Activated CD8-positive, alpha-beta T cell treated with anti-CD3 and anti-CD28 coated beads, Interleukin-2, amount 10 ng/mL, durations not matched to agents 7 days and 5 days (primary cell): Measurements from ENCODE around the gene CDK6. TPM values are rescaled to one million over a fixed set of nuclear protein-coding genes. Genes with fewer than 3 reads are reported as not detected.

Experiments
- ATAC-seq: fragments of 150-1000 bp; cut with Tn5 transposase; one replicate; pipeline ENCODE4 v1.10.0; 2021; ENCODE audit warnings: moderate library complexity
- CTCF ChIA-PET: fragments of 350-600 bp; sonication (Branson Sonifier 250); formaldehyde crosslinking; loops from one replicate; lab custom pipeline; 2021; ENCODE audit warnings: antibody characterized with exemption; lab: Charles Lee
- POLR2A ChIA-PET: fragments of 350-600 bp; sonication (Branson Sonifier 250); formaldehyde crosslinking; loops from one replicate; lab custom pipeline; 2021; ENCODE audit warnings: antibody characterized with exemption; lab: Charles Lee
- DNase-seq: peaks from one replicate; pipeline ENCODE4 v3.0.0-alpha.2; 2020
- H3K27ac Mint-ChIP-seq: one replicate; pipeline ENCODE4 v1.8.0; 2021; ENCODE audit warnings: mild to moderate bottlenecking, mixed read lengths
- H3K27me3 Mint-ChIP-seq: one replicate; pipeline ENCODE4 v1.8.0; 2021; ENCODE audit warnings: low read depth, mixed read lengths
- H3K36me3 Mint-ChIP-seq: one replicate; pipeline ENCODE4 v1.8.0; 2021; ENCODE audit warnings: low read depth, mixed read lengths
- H3K4me1 Mint-ChIP-seq: one replicate; pipeline ENCODE4 v1.8.0; 2021; ENCODE audit warnings: low read depth, mixed read lengths
- H3K4me3 Mint-ChIP-seq: one replicate; pipeline ENCODE4 v1.8.0; 2021; ENCODE audit warnings: mild to moderate bottlenecking, mixed read lengths
- H3K9me3 Mint-ChIP-seq: one replicate; pipeline ENCODE4 v1.8.0; 2022; ENCODE audit warnings: mixed read lengths; ENCODE audit not compliant: insufficient read depth
- total RNA-seq, 2 experiments: library from RNA; stranded (reverse); gene quantifications; one replicate each; pipeline ENCODE4 v1.2.3, GENCODE V29; 2021

Gene CDK6
- total RNA-seq, 2 experiments from 2014 or later: 159 to 160 TPM

- Mint-ChIP-seq H3K27ac (peak overlapping the region; percentile 94), H3K36me3 (peaks cover 67% of the 10 kb centered on the region), H3K9me3 (no peaks in the 10 kb centered on the region), H3K4me1 (peaks cover 54% of the 10 kb centered on the region), H3K4me3 (peak overlapping the region; percentile 82), H3K27me3 (no peaks in the 10 kb centered on the region)
- DNase-seq: no peak
- ChIA-PET CTCF (interaction anchor here (0.9 to 1.7 kb wide), 3 partner anchors 8 to 116 kb away, joined by 3 to 5 read pairs (median 4); no protein-coding TSS in a partner anchor), POLR2A (interaction anchor here (1.6 kb wide), 1 partner anchor 116 kb away, joined by 8 read pairs; no protein-coding TSS in a partner anchor)
- no peak for ATAC-seq
Measured at GRCh38 chr7:92716825-92717580, 119.4 kb downstream of the CDK6 start.

DNA sequence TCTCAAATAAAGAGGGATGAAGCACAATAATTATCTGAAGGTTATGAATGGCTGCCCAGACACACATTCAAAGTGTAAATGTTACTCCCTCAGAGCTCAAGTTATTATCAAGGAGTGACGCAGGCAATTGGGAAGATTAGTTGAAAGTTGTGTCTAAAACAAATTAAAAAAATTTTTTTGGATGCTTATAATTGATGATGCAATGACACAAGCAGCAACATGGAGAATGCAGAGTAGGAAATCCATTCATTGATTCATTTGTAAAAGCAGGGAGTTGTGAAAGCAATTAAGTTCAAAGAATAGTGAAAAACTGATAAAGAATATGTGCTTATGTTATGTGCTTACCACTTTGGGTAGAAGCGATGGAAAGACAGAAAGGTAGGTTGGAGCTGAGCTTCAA is 120.4 kb downstream of the CDK6 start:
- H3K36me3 Mint-ChIP-seq: peaks cover 61% of the 10 kb centered on the region
- ChIA-PET POLR2A (no interaction called here), CTCF (interaction anchor here (0.8 to 1.3 kb wide), 6 partner anchors 9 to 117 kb away, joined by 3 to 5 read pairs (median 3); no protein-coding TSS in a partner anchor)
- no peaks in the 10 kb centered on the region for H3K9me3 Mint-ChIP-seq
- peaks cover 54% of the 10 kb centered on the region for H3K4me1 Mint-ChIP-seq
- no peak overlapping the region for H3K27ac Mint-ChIP-seq
- ATAC-seq (no peak), DNase-seq (no peak)
- H3K27me3 Mint-ChIP-seq: no peaks in the 10 kb centered on the region
- no peak overlapping the region for H3K4me3 Mint-ChIP-seq

GRCh38 chr7:92714767-92715166 is 121.6 kb downstream of the CDK6 start:
- CTCF ChIA-PET: interaction anchor here (2.2 kb wide), 1 partner anchor 118 kb away, joined by 8 read pairs; no protein-coding TSS in a partner anchor
- H3K27ac Mint-ChIP-seq: no peak overlapping the region
- no peaks in the 10 kb centered on the region for H3K27me3 Mint-ChIP-seq
- peaks cover 49% of the 10 kb centered on the region for H3K4me1 Mint-ChIP-seq
- DNase-seq (no peak), ATAC-seq (no peak)
- no peak overlapping the region for H3K4me3 Mint-ChIP-seq
- H3K9me3 Mint-ChIP-seq: no peaks in the 10 kb centered on the region
- H3K36me3 Mint-ChIP-seq: peaks cover 65% of the 10 kb centered on the region
- POLR2A ChIA-PET: interaction anchor here (0.6 kb wide), 1 partner anchor 116 kb away, joined by 4 read pairs; no protein-coding TSS in a partner anchor

- no peaks in the 10 kb centered on the region for H3K27me3 Mint-ChIP-seq
- CTCF ChIA-PET: interaction anchor here (2.2 kb wide), 1 partner anchor 119 kb away, joined by 8 read pairs; no protein-coding TSS in a partner anchor
- no peak overlapping the region for H3K4me3 Mint-ChIP-seq
- no peaks in the 10 kb centered on the region for H3K9me3 Mint-ChIP-seq
- H3K27ac Mint-ChIP-seq: peak overlapping the region; percentile 14
- no peak for DNase-seq
- peaks cover 60% of the 10 kb centered on the region for H3K36me3 Mint-ChIP-seq
- no peak for ATAC-seq
- H3K4me1 Mint-ChIP-seq: peaks cover 44% of the 10 kb centered on the region
- POLR2A ChIA-PET: interaction anchor here (0.6 kb wide), 1 partner anchor 117 kb away, joined by 4 read pairs; no protein-coding TSS in a partner anchor
Measured at GRCh38 chr7:92714280-92714679, 122.1 kb downstream of the CDK6 start.

GRCh38 chr7:92709912-92710311 is 126.5 kb downstream of the CDK6 start:
- H3K27me3 Mint-ChIP-seq: no peaks in the 10 kb centered on the region
- H3K4me3 Mint-ChIP-seq: no peak overlapping the region
- H3K9me3 Mint-ChIP-seq: peaks cover 6% of the 10 kb centered on the region
- H3K27ac Mint-ChIP-seq: no peak overlapping the region
- DNase-seq: no peak
- POLR2A ChIA-PET: interaction anchor here (1.4 kb wide), 1 partner anchor 8 kb away, joined by 4 read pairs; no protein-coding TSS in a partner anchor
- peaks cover 20% of the 10 kb centered on the region for H3K4me1 Mint-ChIP-seq
- H3K36me3 Mint-ChIP-seq: peaks cover 53% of the 10 kb centered on the region
- CTCF ChIA-PET: interaction anchor here (1.0 to 1.1 kb wide), 2 partner anchors 8 to 14 kb away, joined by 4 to 5 read pairs; no protein-coding TSS in a partner anchor
- no peak for ATAC-seq

DNA sequence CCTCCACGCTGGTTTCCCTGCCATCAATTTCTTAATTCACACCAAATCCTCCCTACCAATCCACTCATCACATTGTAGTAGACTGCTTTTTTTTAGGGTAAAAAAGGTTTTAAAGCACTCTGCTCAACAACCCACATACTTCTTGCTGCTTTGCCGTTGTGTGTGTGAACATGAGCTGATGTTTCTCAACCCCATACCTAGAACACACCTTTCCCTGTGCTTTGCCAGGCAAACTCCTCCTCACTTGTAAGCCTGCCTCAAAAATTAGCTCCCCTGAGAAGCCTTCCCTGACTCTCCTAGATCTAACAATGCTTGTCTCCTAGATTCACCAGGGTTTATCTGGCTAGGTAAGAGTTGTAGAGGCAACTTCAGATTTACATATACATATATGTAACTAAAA is 127.2 kb downstream of the CDK6 start:
- ChIA-PET CTCF (interaction anchor here (1.0 to 1.1 kb wide), 2 partner anchors 9 to 13 kb away, joined by 4 to 5 read pairs; no protein-coding TSS in a partner anchor), POLR2A (interaction anchor here (1.4 kb wide), 1 partner anchor 9 kb away, joined by 4 read pairs; no protein-coding TSS in a partner anchor)
- Mint-ChIP-seq H3K36me3 (peaks cover 54% of the 10 kb centered on the region), H3K4me3 (no peak overlapping the region), H3K27me3 (no peaks in the 10 kb centered on the region), H3K4me1 (peaks cover 17% of the 10 kb centered on the region), H3K27ac (no peak overlapping the region), H3K9me3 (peaks cover 7% of the 10 kb centered on the region)
- ATAC-seq (no peak), DNase-seq (no peak)

GRCh38 chr7:92708111-92709042 is 128.0 kb downstream of the CDK6 start:
- no peak overlapping the region for H3K27ac Mint-ChIP-seq
- no peaks in the 10 kb centered on the region for H3K27me3 Mint-ChIP-seq

GRCh38 chr7:92707435-92707834 is 128.9 kb downstream of the CDK6 start:
- Mint-ChIP-seq H3K4me1 (peaks cover 12% of the 10 kb centered on the region), H3K9me3 (peaks cover 7% of the 10 kb centered on the region), H3K27ac (no peak overlapping the region), H3K27me3 (no peaks in the 10 kb centered on the region), H3K36me3 (peaks cover 60% of the 10 kb centered on the region), H3K4me3 (no peak overlapping the region)
- ATAC-seq (no peak), DNase-seq (no peak)
- ChIA-PET CTCF (no interaction called here), POLR2A (no interaction called here)

More at GRCh38 chr7:92708111-92709042, 128.0 kb downstream of the CDK6 start:
- Mint-ChIP-seq H3K9me3 (peaks cover 7% of the 10 kb centered on the region), H3K36me3 (peaks cover 53% of the 10 kb centered on the region), H3K4me3 (no peak overlapping the region), H3K4me1 (peaks cover 12% of the 10 kb centered on the region)
- ChIA-PET POLR2A (interaction anchor here (1.4 kb wide), 1 partner anchor 9 kb away, joined by 4 read pairs; no protein-coding TSS in a partner anchor), CTCF (interaction anchor here (1.0 to 1.1 kb wide), 2 partner anchors 10 to 12 kb away, joined by 4 to 5 read pairs; no protein-coding TSS in a partner anchor)
- DNase-seq: no peak
- ATAC-seq: no peak

DNA sequence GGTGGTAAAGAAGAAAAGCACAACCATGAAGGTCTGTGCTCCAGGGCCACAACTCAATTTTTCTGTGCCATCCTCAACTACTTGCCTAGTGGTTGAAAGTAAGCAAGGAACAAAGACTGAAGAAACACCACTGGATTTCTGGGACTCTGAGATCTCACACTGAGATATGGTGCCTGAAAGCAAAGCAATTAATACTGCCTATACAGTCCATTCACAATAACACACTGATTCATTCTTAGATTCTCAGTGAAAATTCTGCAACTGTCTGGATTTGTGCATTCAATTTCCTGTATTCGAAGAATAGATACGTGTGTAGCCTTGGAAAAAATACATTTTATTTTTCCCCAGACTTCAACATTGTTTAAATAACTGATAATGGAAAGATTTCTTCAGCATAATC is 129.8 kb downstream of the CDK6 start:
- ChIA-PET CTCF (interaction anchor here (1.2 kb wide), 1 partner anchor 18 kb away, joined by 4 read pairs; no protein-coding TSS in a partner anchor), POLR2A (no interaction called here)
- peaks cover 7% of the 10 kb centered on the region for H3K9me3 Mint-ChIP-seq
- DNase-seq (no peak), ATAC-seq (no peak)
- no peak overlapping the region for H3K27ac Mint-ChIP-seq
- peaks cover 60% of the 10 kb centered on the region for H3K36me3 Mint-ChIP-seq
- no peaks in the 10 kb centered on the region for H3K27me3 Mint-ChIP-seq
- no peak overlapping the region for H3K4me3 Mint-ChIP-seq
- peaks cover 12% of the 10 kb centered on the region for H3K4me1 Mint-ChIP-seq

GRCh38 chr7:92705831-92706230 is 130.5 kb downstream of the CDK6 start:
- H3K9me3 Mint-ChIP-seq: peaks cover 7% of the 10 kb centered on the region
- no peak for DNase-seq
- no peak for ATAC-seq
- ChIA-PET POLR2A (no interaction called here), CTCF (interaction anchor here (1.2 kb wide), 1 partner anchor 17 kb away, joined by 4 read pairs; no protein-coding TSS in a partner anchor)
- H3K4me3 Mint-ChIP-seq: no peak overlapping the region
- H3K27ac Mint-ChIP-seq: no peak overlapping the region
- H3K4me1 Mint-ChIP-seq: peaks cover 12% of the 10 kb centered on the region
- no peaks in the 10 kb centered on the region for H3K27me3 Mint-ChIP-seq
- H3K36me3 Mint-ChIP-seq: peaks cover 65% of the 10 kb centered on the region

DNA sequence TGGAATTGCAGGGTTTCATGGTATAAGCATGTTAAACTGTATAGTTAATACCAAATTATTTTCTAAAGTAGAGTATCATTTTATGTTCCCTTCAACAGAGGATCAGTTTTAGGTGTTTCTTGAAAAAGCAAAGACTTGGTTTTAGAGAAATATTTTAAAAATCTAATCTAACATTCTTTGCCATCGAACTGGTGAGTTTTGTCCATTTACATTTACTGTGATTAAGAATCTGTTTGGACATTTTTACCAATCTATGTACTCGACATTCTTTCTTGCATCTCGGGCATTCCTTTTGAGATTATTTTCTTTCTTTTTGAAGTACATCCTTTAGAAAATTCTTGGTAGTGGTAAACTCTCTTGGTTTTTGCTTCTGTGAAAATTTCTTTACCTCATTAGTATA is 131.5 kb downstream of the CDK6 start:
- Mint-ChIP-seq H3K4me3 (no peak overlapping the region), H3K27me3 (no peaks in the 10 kb centered on the region), H3K9me3 (peaks cover 7% of the 10 kb centered on the region), H3K27ac (no peak overlapping the region), H3K4me1 (peaks cover 10% of the 10 kb centered on the region), H3K36me3 (peaks cover 58% of the 10 kb centered on the region)
- ATAC-seq (no peak), DNase-seq (no peak)
- ChIA-PET POLR2A (no interaction called here), CTCF (no interaction called here)
